Thyroid gland (tissue), 4 donors: ENCODE measurements around the gene CD9.

Source experiments
- CTCF ChIP-seq, 6 experiments: fragments of 200-600 bp in 3 of 6; fragments of 450-650 bp in 3 of 6; sonication (generic) in 3 of 6; IDR thresholded peaks; one replicate each; pipeline ENCODE4 v1.5.1; 2016 to 2019; ENCODE audit warnings: antibody characterized with exemption in 6 of 6, mild to moderate bottlenecking in 2 of 6, inconsistent platforms in 1 of 6, moderate library complexity in 1 of 6
- POLR2A ChIP-seq, 2 donors: fragments of 450-650 bp; IDR thresholded peaks; one replicate each; pipeline ENCODE4 v1.6.1; 2017; ENCODE audit warnings: antibody characterized with exemption in 2 of 2, mild to moderate bottlenecking in 2 of 2, moderate library complexity in 1 of 2

- TF ChIP-seq CTCF (IDR thresholded peaks at IDR 0.05) (no peak), POLR2A (IDR thresholded peaks at IDR 0.05) (no peak)
These were observed 11.2 kb upstream of the CD9 start for GRCh38 chr12:6189028-6189427.
